ENCODE measurements around the gene GFRA4.
A peak's percentile ranks its signal among the peaks of the same experiment; 100 is the strongest.

The GFRA4 gene

DNA sequence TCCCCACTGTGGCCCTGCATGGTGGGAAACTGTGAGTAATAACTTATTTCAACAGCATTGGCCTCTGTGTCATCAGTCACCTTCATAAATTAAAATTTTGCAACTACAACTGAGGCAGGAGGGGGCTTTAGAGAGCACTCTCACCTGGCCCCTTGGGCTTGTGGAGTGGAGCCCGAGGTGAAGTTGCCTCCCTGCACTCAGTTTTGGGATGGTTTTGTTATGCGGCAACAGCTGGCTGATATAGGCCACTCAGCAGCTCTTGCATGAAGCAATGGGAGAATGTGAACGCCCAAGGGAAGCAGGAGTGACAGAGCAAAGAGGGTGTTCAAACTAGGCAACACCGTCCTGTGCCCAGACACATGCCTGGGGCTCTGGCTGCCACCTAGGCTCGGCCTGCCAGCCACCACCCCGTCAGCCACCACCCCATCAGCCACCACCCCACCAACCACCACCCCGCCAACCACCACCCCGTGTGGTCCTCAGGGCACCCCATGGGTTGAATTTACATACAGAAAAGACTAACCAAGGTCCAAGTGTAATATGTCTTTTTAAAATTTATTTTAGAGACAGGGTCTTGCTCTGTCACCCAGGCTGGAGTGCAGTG, 4.3 kb upstream of the GFRA4 start:
- no peak overlapping the region for H3K4me3 ChIP-seq
- no peaks in the 10 kb centered on the region for H3K9me3 ChIP-seq
- no peak overlapping the region for H3K27ac ChIP-seq
- peaks cover 8% of the 10 kb centered on the region for H3K27me3 ChIP-seq
- no peak for TF ChIP-seq Cebpa-rat (IDR thresholded peaks at IDR 0.05)
- H3K4me1 ChIP-seq = peaks cover 79% of the 10 kb centered on the region
- H4K20me1 ChIP-seq = no peaks in the 10 kb centered on the region
- no peak overlapping the region for H3K9ac ChIP-seq
- H3K4me2 ChIP-seq = peak overlapping the region; percentile 79
- no peaks in the 10 kb centered on the region for H3K36me3 ChIP-seq

GRCh38 chr20:3663858-3664257, 659 bp upstream of the GFRA4 start:
- Histone ChIP-seq H3K27me3 (peaks cover 42% of the 10 kb centered on the region), H3K9ac (no peak overlapping the region), H4K20me1 (no peaks in the 10 kb centered on the region; the same call in 1 of the 2 replicates), H3K9me3 (no peaks in the 10 kb centered on the region), H3K4me2 (no peak overlapping the region), H3K4me3 (no peak overlapping the region), H3K27ac (no peak overlapping the region), H3K4me1 (peaks cover 53% of the 10 kb centered on the region), H3K36me3 (no peaks in the 10 kb centered on the region)
- no peak for TF ChIP-seq Cebpa-rat (IDR thresholded peaks at IDR 0.05)

GRCh38 chr20:3661814-3662665, 1.2 kb downstream of the GFRA4 start:
- no peaks in the 10 kb centered on the region for H3K36me3 ChIP-seq
- H3K9me3 ChIP-seq = no peaks in the 10 kb centered on the region
- H3K4me1 ChIP-seq = peaks cover 45% of the 10 kb centered on the region
- no peak overlapping the region for H3K27ac ChIP-seq
- no peak overlapping the region for H3K9ac ChIP-seq
- peaks cover 42% of the 10 kb centered on the region for H3K27me3 ChIP-seq
- no peaks in the 10 kb centered on the region; the same call in 1 of the 2 replicates for H4K20me1 ChIP-seq
- no peak for TF ChIP-seq Cebpa-rat (IDR thresholded peaks at IDR 0.05)
- no peak overlapping the region for H3K4me2 ChIP-seq
- H3K4me3 ChIP-seq = no peak overlapping the region

GRCh38 chr20:3661060-3661813, 2.0 kb downstream of the GFRA4 start:
- Histone ChIP-seq H3K4me1 (peaks cover 37% of the 10 kb centered on the region), H3K4me3 (no peak overlapping the region), H3K9ac (no peak overlapping the region), H3K9me3 (no peaks in the 10 kb centered on the region), H3K27me3 (peaks cover 42% of the 10 kb centered on the region), H3K4me2 (peak overlapping the region; percentile 36), H4K20me1 (no peaks in the 10 kb centered on the region; the same call in 1 of the 2 replicates), H3K27ac (no peak overlapping the region), H3K36me3 (no peaks in the 10 kb centered on the region)
- TF ChIP-seq Cebpa-rat (IDR thresholded peaks at IDR 0.05) = no peak

GRCh38 chr20:3660262-3661059, 2.7 kb downstream of the GFRA4 start:
- H3K4me2 ChIP-seq = peak overlapping the region; percentile 36

GRCh38 chr20:3659492-3660261, 3.5 kb downstream of the GFRA4 start:
- no peaks in the 10 kb centered on the region for H3K9me3 ChIP-seq
- TF ChIP-seq Cebpa-rat (IDR thresholded peaks at IDR 0.05) = no peak
- H3K4me1 ChIP-seq = peaks cover 25% of the 10 kb centered on the region
- H3K27me3 ChIP-seq = peaks cover 42% of the 10 kb centered on the region
- H3K4me2 ChIP-seq = no peak overlapping the region
- no peak overlapping the region for H3K4me3 ChIP-seq
- H4K20me1 ChIP-seq = no peaks in the 10 kb centered on the region; the same call in 1 of the 2 replicates
- no peak overlapping the region for H3K9ac ChIP-seq
- H3K27ac ChIP-seq = no peak overlapping the region
- no peaks in the 10 kb centered on the region for H3K36me3 ChIP-seq

More at GRCh38 chr20:3660262-3661059, 2.7 kb downstream of the GFRA4 start:
- Histone ChIP-seq H4K20me1 (no peaks in the 10 kb centered on the region; the same call in 1 of the 2 replicates), H3K9me3 (no peaks in the 10 kb centered on the region), H3K27ac (no peak overlapping the region), H3K4me1 (peaks cover 29% of the 10 kb centered on the region), H3K27me3 (peaks cover 42% of the 10 kb centered on the region), H3K36me3 (no peaks in the 10 kb centered on the region), H3K9ac (no peak overlapping the region), H3K4me3 (no peak overlapping the region)
- no peak for TF ChIP-seq Cebpa-rat (IDR thresholded peaks at IDR 0.05)

DNA sequence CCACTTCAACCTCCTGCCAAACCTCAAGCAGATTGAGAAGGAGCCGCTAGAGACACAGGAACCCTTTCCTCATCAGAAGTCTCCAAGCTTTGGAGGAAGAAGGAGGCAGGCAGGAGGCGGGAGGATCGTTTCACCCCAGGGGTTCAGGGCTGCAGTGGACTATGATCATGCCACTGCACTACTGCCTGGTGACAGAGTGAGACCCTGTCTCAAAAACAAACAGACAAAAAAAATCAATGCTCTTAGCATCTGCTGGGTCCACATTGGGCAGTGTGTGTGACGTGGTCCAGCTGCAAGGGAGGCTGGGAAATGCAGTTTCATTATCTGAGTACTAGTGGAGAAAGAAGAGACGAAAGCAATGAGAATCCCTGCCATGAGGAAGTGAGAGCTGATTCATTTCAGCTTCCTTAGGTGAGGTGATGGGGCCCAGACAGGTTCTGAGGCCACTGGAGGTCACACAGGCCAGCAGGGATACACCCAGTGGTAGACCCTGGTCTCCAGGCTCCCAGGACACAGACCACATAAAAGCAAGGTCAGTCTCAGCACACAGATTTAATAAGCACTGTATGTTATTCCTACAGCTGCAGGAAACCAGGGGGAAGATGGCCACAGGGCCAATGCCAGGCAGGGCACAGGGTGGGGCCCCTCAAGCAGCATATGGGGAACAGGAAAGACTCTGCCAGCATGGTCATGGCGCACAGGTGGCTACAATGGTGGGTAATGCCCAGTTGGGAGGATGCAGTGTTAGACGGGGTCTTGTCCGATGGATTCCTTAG, 4.3 kb downstream of the GFRA4 start:
- no peak overlapping the region for H3K9ac ChIP-seq
- no peaks in the 10 kb centered on the region for H3K36me3 ChIP-seq
- no peaks in the 10 kb centered on the region for H3K9me3 ChIP-seq
- peak overlapping the region; percentile 9; the same call in 1 of the 2 replicates for H3K4me2 ChIP-seq
- no peaks in the 10 kb centered on the region; the same call in 1 of the 2 replicates for H4K20me1 ChIP-seq
- no peak overlapping the region for H3K4me3 ChIP-seq
- TF ChIP-seq Cebpa-rat (IDR thresholded peaks at IDR 0.05) = no peak
- H3K27ac ChIP-seq = no peak overlapping the region
- H3K4me1 ChIP-seq = peaks cover 29% of the 10 kb centered on the region
- H3K27me3 ChIP-seq = peaks cover 42% of the 10 kb centered on the region
